Neural progenitor cell (in vitro differentiated cells): ENCODE results near the gene BARX1.

Source experiments
- EZH2 ChIP-seq: fragments of 200-600 bp; sonication (generic); IDR thresholded peaks from 2 replicates; pipeline ENCODE4 v1.6.1; 2017; ENCODE audit warnings: antibody characterized with exemption, mild to moderate bottlenecking, moderate library complexity
- TF ChIP-seq, protein P1 (sequence below): fragments of 200-600 bp; sonication (generic); IDR thresholded peaks from 2 replicates; pipeline ENCODE4 v1.5.1; 2017; ENCODE audit warnings: antibody characterized with exemption, mild to moderate bottlenecking

DNA sequence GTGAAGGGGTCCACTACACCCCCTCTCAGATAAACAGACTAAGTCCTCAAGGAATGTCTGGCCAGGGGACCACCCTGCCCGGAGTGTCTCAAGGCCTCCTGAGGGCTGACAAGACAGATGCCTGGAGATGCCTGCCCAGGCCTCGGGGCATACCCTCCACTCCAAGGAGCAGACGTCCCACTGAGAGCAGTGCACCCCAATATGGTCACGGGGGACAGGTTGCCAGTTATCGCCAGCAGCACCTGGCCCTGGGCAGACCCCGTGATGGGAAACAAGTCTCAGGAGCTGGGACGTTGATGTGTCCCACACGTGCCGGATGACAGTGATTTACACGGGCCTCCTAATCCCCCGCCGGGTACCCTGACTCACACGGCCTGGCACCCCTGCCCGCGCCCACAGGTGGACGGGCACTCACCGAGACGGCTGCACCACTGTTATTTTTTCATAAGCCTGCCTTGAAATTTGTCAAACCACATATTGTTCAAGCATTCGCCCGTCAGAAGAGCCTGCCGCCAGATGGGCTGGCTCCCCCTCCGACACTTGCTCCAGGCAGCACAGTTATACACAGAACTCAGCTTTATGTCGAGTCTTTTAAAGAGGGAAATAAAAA is 43.9 kb downstream of the BARX1 start:
- TF ChIP-seq EZH2: no peak
- TF ChIP-seq, protein P1, sequence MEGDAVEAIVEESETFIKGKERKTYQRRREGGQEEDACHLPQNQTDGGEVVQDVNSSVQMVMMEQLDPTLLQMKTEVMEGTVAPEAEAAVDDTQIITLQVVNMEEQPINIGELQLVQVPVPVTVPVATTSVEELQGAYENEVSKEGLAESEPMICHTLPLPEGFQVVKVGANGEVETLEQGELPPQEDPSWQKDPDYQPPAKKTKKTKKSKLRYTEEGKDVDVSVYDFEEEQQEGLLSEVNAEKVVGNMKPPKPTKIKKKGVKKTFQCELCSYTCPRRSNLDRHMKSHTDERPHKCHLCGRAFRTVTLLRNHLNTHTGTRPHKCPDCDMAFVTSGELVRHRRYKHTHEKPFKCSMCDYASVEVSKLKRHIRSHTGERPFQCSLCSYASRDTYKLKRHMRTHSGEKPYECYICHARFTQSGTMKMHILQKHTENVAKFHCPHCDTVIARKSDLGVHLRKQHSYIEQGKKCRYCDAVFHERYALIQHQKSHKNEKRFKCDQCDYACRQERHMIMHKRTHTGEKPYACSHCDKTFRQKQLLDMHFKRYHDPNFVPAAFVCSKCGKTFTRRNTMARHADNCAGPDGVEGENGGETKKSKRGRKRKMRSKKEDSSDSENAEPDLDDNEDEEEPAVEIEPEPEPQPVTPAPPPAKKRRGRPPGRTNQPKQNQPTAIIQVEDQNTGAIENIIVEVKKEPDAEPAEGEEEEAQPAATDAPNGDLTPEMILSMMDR: no peak
